Measurements from ENCODE around the gene DHRS2. TPM values are rescaled to one million over a fixed set of nuclear protein-coding genes. Genes with fewer than 3 reads are reported as not detected.
"Not testable (repeated sequence)": the region's sequence is repeated elsewhere in the genome, so short reads cannot be mapped to it uniquely, and the experiment has no call there.

The DHRS2 gene
- total RNA-seq, 1 experiment from 2014 or later: 17.2 TPM

DNA sequence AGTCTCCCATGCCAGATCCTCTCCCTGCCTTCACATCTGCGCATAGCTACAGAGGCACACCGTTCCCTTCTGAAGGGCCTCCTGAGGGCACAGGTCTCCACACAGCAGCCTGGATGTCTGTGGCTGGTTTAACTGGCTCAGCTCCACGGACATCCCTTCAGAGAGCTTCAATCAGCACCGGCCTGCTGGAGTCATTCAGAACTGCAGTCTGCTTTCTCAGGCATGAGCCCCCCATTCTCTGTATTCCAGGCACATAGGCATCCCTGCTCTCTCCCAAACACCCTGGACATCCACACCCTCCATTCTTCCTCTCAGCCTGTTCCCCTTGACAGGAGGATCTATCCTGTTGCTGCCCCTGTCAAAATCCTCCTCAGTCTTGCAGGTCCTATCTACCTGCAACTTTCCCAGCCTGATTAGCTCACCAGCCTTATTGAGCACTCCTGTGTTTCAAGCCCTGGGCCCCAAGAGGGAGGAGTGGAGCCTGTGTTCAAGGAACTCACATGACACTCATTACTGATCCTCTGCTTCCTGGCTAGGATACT is 2.9 kb upstream of the DHRS2 start:
- no peak for DNase-seq (ENCODE audit: low spot score)

DNA sequence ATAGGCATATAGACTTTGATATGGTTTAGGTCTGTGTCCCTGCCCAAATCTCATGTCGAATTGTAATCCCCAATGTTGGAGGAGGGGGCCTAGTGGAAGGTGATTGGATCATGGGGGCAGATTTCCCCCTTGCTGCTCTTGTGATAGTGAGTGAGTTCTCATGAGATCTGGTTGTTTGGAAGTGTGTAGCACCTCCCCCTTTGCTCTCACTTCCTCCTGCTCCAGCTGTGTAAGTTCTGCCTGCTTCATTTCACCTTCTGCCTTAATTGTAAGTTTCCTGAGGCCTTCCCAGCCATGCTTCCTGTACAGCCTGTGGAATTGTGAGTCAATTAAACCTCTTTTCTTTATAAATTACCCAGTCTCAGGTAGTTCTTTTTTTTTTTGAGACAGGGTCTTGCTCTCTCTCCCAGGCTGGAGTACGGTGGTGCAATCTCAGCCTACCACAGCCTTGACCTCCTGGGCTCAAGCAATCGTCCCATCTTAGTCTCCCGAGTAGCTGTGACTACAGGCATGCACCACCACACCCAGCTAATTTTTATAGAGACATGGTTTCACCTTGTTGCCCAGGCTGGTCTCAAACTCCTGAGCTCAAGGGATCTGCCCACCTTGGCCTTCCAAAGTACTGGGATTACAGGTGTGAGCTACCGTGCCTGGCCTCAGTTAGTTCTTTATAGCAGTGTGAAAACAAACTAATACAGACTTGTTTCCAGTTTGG is 1.3 kb upstream of the DHRS2 start:
- not testable (repeated sequence) for DNase-seq (ENCODE audit: low spot score)

DNA sequence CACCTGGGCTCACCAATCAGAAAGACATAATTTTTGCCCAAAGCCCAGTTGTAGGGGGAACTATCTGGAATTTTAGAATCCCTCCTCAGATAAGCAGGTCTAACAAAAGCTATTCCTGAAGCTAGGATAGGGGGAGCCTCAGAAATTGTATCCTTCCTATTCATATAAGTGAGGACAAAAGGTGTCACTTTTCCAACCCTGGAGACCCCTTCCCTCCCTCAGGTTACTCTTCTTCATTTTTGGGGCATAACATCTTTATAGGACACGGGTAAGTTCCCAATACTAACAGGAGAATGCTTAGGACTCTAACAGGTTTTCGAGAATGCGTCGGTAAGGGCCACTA is 1.1 kb downstream of the DHRS2 start:
- not testable (repeated sequence) for DNase-seq (ENCODE audit: low spot score)

DNA sequence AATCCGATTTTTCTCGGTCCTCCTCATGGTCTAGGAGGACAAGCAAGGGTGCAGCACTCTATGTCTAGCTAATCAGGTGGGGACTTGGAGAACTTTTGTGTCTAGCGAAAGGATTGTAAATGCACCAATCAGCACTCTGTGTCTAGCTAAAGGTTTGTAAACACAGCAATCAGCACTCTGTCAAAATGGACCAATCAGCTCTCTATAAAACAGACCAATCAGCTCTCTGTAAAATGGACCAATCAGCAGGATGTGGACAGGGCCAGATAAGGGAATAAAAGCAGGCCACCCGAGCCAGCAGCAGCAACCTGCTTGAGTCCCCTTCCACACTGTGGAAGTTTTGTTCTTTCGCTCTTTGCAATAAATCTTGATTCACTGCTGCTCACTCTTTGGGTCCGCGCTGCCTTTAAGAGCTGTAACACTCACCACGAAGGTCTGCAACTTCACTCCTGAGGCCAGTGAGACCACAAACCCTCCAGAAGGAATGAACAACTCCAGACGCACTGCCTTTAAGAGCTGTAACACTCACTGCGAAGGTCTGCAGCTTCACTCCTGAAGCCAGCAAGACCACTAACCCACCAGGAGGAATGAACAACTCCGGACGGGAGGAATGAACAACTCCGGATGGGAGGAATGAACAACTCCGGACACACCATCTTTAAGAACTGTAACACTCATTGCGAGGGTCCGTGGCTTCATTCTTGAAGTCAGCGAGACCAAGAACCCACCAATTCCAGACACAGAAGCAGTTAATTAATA is 1.7 kb downstream of the DHRS2 start:
- DNase-seq (ENCODE audit: low spot score): not testable (repeated sequence)

DNA sequence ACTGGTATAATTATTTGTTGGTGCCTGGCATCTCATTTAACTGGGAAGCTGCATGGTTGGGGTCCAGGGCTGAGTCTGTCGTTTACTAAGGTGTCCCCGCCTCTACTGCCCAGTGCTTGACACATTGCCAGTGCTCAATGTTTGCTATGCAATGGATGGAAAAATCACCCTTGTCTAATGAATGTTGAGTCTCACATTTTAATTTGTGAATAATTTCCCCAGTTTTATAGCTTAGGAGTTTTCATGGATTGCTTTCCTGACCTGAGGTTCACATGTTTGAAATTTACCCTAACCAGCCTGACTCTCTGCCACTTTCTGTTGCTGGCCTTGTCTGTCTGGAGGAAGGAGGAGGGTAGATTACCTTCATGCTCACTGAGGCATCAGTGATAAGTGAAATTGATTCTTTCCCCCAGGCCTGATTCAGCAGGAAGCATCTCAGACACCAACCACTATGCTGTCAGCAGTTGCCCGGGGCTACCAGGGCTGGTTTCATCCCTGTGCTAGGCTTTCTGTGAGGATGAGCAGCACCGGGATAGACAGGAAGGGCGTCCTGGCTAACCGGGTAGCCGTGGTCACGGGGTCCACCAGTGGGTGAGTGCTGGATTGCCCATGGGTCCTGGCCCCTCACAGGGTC is 2.4 kb downstream of the DHRS2 start:
- DNase-seq (ENCODE audit: low spot score): no peak

DNA sequence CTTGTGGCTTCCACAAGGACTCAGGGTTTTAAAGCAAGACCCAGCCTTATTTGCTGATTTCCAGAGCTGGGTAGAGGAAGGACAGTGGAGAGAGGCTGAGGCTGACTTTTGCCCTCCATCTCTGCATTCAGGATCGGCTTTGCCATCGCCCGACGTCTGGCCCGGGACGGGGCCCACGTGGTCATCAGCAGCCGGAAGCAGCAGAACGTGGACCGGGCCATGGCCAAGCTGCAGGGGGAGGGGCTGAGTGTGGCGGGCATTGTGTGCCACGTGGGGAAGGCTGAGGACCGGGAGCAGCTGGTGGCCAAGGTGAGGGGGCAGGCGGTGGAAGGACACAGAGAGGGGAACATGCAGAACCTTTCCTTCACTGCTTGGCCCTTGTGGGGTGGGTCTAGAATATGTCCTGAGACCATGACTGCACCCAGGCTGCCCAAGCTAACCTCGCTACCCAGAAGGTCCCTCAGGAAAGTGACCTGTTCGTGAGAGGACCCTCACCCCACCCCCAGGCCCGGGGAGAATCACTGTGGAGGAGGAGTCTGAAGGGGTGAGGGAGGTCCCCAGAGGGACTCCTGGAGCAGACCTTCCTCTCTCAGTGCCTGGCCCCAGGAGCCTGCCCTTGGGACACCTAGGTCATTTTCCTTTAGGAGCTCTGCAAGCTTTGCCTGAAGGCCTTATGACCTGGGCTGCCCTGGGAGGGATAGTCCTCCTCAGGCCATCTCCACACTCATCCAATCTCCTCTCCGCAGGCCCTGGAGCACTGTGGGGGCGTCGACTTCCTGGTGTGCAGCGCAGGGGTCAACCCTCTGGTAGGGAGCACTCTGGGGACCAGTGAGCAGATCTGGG is 3.1 kb downstream of the DHRS2 start:
- DNase-seq (ENCODE audit: low spot score): no peak

DNA sequence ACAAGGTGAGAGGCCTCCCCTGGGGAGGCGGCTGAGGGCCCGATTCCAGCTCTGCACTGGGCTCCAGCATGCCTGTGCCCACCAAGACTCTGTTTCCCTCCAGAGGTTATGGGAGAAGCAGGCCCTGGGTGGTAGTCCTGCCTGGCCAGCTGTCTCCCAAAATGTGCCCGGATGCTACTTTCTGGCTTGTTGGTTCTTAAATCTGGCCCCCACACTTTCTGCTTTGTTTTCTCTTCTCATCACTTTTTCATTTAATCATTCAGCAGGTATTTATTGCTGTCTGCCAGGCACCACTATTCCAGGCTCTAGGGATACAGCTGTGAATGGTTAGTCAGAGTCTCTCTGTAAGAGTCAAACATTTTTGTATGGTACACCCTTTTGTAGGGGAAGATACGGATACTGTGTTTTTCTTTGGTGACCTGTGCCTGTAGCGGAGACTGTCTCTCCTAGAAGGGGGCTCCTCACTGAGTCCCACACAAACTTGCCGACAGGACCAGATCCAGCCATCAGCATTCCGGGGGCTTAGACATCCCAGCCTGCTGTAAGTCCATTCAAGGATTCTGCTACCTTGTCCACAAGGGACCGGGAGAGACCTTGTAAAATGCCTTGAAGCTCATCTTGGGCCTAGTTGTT is 3.8 kb downstream of the DHRS2 start:
- DNase-seq (ENCODE audit: low spot score): no peak

DNA sequence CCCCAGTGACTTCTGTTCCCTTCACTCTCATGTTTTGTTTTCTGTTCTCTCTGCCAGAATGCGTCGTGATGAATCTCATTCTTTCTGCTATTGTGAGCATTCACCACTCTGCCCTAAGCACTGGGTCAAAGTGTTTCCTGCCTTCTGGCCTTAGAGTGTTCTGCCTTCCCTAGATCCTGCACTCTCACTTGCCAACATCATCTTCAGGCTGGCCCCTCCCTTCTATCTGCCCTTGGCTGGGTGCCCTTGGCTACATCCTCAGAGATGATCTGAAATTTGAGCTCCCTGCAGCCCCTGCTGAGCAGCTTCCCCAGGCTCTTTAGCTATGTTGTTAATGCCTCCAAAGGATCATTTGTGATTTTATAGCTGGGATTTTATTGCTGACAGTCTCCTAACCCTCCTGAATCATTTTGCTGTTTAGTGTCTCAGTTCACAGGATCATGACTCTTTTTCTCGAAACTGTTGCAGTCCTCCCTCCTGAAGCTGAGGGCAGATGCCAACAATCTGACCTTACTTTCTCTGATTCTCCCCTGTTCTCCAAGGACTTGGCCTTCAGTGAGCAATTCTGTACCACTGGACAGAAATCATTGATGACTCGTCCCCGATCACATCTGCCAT is 4.5 kb downstream of the DHRS2 start:
- DNase-seq (ENCODE audit: low spot score): peak; percentile 31

DNA sequence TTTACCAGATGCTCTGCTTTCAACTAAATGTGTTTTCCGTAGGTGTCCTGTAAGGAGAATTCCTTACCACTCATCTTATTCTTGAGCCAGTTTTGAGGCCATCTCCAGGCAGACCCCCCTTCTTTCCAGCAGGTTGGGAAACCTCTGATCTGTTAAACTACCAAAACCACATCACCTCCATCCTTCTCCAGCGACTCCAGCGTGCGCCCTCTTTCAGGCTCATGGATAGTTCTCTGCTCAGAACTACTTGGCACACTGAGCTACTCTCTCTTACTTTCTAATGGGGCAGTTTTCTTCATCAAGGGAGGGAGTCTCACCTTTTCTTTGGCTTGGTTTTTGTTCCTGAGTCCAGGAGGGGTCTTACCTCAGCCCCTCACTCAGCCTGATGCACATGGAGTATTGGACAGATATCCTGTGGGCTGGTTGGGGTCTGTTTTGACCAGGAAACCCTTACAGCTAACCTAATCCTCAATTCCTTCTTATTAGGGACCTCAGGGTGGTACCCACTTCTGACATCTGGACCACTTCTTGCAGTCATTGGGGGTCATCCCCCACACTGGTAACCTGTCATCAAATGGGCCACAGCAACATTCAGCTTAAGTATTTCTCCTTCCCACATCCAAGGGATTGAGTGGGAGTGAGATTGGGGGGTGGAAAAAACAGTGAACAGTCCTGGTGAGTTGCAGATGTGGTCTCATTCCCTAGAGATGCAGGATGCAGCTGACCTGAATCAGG is 5.2 kb downstream of the DHRS2 start:
- no peak for DNase-seq (ENCODE audit: low spot score)

DNA sequence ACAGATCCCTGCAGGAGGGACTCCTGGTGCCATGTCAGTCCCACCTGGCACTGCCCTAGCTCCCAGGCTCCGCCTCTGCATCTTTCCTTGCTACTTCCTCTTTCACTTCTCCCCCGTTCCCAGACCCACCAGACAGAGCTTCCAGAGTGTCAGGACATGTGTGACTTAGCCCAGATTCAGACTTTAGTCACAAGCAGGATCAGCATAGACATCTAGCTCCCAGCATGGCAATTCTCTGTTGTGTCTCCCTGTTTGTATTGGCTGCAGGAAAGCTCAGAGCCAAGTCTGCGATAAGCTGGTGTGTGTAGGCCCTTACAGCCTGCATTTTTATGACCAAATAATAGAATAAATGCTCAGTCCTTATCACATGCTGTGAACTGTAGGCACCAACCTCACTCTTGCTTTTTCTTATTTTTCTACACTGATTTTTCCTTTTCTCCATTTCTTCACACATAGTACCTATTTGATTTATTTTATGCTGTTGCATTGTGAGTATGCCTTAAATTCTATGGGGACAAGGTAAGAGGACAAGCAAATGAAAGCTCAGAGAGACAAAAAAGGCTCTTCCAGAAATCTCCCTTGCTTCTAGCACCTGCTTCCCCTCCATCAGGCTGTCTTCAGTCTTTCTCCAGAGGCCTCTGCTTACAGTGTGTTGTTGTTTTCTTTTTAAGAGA is 5.9 kb downstream of the DHRS2 start:
- no peak for DNase-seq (ENCODE audit: low spot score)

DNA sequence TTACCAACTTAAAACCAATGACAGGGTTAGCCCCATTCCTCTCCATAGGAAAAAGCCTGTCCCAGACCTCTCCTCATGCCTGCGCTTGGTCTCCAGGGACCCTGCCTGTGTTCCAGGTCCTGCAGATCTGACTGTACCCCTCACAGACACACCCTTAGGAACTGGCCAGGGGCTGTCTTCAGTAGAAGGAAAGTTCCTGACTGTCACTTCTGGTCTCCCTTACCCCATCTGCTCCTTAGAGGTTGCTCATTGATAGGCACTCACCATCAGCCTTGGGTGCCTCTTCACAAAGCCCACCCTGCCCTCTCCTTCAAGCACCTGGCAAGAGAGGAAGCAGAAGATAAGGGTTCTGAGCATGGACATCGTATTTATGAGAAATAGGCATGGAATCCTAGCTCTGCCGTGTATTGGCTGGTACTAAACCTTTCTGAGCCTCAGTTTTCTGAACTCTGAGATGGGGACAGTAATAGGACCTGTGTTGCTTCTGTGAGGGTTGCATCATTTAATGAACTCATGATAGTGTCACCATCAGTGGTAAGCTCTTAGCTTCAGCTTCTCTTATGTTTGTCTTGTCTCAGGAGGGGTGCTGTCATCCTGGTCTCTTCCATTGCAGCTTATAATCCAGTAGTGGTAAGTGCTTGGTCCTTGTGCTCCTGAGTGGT is 7.5 kb downstream of the DHRS2 start:
- no peak for DNase-seq (ENCODE audit: low spot score)

DNA sequence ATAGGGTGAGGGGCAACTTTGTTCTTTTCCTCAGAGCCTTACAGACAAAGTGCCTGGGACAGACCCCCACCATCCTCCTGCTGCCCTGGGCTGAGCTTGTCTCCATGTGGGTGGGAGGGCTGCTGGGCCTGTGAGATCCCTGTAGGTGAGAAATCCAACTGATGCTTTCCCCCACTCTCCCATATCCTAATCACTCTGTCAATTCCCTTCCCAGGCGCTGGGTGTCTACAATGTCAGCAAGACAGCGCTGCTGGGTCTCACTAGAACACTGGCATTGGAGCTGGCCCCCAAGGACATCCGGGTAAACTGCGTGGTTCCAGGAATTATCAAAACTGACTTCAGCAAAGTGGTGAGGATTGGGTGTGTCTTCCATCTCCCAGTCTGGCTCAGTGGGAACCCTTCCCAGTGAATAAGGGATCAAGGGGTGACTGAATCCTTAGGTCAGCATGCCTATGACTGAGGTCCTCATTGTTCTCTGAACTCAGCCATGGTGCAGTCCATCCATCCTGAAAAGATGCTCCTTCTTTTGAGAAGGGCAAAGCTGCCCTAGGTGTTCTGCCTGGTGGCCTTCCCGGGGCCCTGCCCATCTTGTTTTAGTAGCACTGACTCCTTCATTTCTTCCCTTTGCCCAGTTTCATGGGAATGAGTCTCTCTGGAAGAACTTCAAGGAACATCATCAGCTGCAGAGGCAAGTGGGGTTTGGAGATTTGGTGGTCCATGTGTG is 8.2 kb downstream of the DHRS2 start:
- DNase-seq (ENCODE audit: low spot score): no peak

DNA sequence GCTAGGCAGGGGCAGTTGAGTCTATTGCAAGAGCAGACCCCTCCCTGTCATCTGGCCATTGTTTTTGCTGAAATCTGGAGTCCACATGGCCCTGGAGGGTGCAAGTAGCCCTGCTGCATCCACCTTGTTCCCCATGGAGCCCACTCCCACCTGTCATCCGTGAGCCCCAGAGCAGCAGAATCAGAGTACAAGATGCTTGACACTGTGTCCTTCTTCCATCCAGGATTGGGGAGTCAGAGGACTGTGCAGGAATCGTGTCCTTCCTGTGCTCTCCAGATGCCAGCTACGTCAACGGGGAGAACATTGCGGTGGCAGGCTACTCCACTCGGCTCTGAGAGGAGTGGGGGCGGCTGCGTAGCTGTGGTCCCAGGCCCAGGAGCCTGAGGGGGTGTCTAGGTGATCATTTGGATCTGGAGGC is 8.8 kb downstream of the DHRS2 start:
- DNase-seq (ENCODE audit: low spot score): no peak

DNA sequence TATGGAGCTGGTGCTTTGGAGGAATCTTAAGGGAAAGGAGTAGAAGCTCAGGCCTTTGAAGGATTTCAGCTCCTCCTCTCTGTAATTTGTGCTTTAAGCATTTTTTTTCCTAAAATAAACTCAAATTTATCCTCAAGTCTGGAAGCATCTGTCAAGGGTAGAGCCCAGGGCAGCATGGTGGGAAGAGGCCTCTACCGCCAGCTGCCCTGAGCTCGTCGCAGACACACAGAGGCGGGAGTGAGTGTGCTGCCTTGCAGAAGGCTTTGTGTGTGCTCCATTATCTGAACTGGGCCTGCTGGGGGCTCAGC is 9.3 kb downstream of the DHRS2 start:
- no peak for DNase-seq (ENCODE audit: low spot score)

DNA sequence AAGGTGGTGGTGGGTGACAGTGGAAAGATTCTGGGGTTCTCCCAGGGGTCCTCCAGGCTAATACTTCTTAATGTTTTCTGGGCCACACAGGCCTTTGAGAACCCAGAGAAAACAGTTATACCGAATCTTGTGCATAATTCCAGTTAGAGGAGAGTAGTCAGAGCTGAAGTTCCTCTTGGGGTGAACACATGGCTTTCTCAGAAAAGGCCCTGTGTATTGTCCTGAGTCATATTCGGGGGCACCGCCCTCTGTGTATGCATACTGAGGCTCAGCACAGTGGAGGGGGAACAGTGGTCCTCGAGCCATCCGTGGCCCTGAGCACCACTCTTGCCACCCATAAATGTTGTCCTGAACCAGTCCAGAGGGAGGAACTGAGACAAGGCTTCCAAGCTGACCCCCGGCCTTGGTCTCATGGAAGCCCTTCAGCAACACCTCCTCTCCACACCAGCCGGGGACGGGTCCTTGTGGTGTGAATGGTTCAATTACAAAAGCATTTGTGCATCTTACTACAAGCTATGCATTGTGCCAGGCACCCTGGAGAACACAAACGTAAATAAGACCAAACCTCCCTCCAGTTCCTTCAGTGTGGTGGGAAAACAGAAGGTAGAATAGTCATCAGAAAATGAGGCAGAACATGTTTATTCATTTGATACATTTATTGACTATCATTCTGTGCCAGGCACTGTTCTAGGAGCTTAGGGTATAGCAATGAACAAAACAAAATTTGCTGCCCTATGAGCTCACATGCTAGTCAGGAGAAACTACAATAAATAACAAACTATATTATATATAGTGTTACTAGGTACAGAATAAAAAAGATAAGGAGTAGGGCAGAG is 9.9 kb downstream of the DHRS2 start:
- DNase-seq (ENCODE audit: low spot score): no peak

DNA sequence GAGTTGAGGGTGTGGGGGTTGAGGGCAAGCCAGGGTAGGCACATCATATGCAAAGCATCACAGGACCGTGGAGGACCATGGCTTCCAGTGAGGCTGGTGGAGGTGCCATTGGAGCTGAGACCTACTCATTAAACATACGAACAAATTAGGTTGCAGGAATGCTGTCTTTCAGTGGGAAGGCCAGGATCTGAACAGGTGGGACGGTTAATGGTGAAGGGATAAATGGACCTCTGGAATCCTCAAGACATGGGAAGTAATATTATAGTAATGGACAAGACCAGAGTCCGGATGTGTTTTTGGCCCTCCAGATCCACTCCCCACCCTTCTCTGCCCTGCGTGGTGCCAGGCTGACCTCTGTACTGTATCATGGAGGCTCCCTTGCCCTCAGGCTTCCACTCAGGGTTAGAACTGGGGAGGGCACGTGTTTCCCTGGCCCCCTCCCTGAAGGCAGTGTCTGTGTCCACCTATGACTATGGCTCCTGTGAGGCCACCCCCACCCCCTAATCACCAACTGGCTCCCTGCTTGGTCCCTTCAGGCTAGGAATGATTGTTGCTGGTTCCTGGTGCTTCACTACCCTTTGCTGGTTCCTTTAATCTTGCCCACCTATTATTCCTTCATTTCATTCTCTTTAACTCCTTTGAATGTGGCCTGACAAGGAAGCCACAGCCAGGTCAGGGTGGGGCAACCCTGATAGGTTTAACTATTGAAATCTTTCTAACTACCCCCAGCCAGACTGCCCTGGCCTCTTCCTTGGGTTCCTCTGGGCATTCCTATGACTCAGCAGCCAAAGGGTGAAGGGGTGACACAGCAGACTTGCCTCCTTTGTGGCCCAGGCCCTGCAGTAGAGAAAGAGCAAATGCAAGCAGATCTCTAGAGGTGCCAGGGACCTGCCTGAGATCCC is 10.7 kb downstream of the DHRS2 start:
- peak; percentile 31 for DNase-seq (ENCODE audit: low spot score)

DNA sequence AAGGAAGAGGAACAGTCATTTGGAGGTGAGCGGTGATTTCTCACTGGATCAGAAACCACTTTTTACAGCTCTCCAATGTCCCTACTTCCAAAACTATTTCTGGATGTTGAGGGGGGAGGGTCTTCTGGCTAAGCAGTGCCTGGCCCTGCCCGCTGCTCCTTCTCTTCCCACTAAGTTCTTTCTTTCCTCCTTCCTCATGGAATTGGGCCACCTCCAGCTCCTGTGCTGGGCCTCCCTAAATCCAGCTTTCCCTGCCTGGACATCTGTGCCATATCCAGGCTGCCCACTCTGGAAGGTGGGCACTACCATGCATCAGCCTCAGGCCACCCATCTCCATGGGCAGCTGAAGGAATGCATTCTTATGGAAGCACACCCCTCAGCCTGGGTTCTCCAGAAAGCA is 11.5 kb downstream of the DHRS2 start:
- no peak for DNase-seq (ENCODE audit: low spot score)
